Stimulated activated CD4-positive, alpha-beta T cell treated with anti-CD3 and anti-CD28 coated beads, Interleukin-1b, Interleukin-23, amount 100 ng/mL, for 24 hours (primary cell): ENCODE measurements around the gene EED.

Experiments used
- DNase-seq, 4 experiments: peaks; one replicate each; pipeline ENCODE4 v3.0.0-alpha.2; 2020; ENCODE audit warnings: low read depth in 4 of 4, low spot score in 1 of 4

The EED gene

GRCh38 chr11:86247608-86248007 lies 3.1 kb downstream of the EED start:
- no peak for DNase-seq

- DNase-seq: no peak
Measured at GRCh38 chr11:86248609-86249008, 4.1 kb downstream of the EED start.

- DNase-seq: no peak
Measured at GRCh38 chr11:86249307-86250098, 5.0 kb downstream of the EED start.

GRCh38 chr11:86251345-86251744 lies 6.8 kb downstream of the EED start:
- DNase-seq: no peak

- DNase-seq: no peak
Measured at GRCh38 chr11:86255896-86256295, 11.3 kb downstream of the EED start.

- no peak for DNase-seq
Measured at GRCh38 chr11:86256608-86257007, 12.1 kb downstream of the EED start.

GRCh38 chr11:86257446-86257845 lies 12.9 kb downstream of the EED start:
- DNase-seq: no peak

GRCh38 chr11:86259730-86260129 lies 15.2 kb downstream of the EED start:
- no peak for DNase-seq

- DNase-seq: no peak
Measured at GRCh38 chr11:86261328-86261727, 16.8 kb downstream of the EED start.

- no peak for DNase-seq
Measured at GRCh38 chr11:86262387-86262786, 17.8 kb downstream of the EED start.

- DNase-seq: no peak
Measured at GRCh38 chr11:86264649-86265048, 20.1 kb downstream of the EED start.

- no peak for DNase-seq
Measured at GRCh38 chr11:86265194-86265593, 20.6 kb downstream of the EED start.

GRCh38 chr11:86269645-86270044 lies 25.1 kb downstream of the EED start:
- no peak for DNase-seq

GRCh38 chr11:86274503-86274902 lies 29.9 kb downstream of the EED start:
- DNase-seq: no peak

- DNase-seq: no peak
Measured at GRCh38 chr11:86274999-86275398, 30.4 kb downstream of the EED start.

GRCh38 chr11:86275493-86276370 lies 31.2 kb downstream of the EED start:
- no peak for DNase-seq

GRCh38 chr11:86277741-86278140 lies 33.2 kb downstream of the EED start:
- no peak for DNase-seq

GRCh38 chr11:86278226-86278625 lies 33.7 kb downstream of the EED start:
- no peak for DNase-seq

GRCh38 chr11:86279747-86280146 lies 35.2 kb downstream of the EED start:
- no peak for DNase-seq

GRCh38 chr11:86287468-86287796 lies 42.9 kb downstream of the EED start:
- DNase-seq: no peak

- no peak for DNase-seq
Measured at GRCh38 chr11:86288776-86289507, 44.4 kb downstream of the EED start.
